HG03066 (cell line): ENCODE data around the gene ANKLE1.
"Not testable (repeated sequence)": the region's sequence is repeated elsewhere in the genome, so short reads cannot be mapped to it uniquely, and the experiment has no call there.

Experiments used
- ATAC-seq: cut with Tn5 transposase; IDR thresholded peaks from one replicate; pipeline ENCODE4 v1.9.1; 2021; ENCODE audit warnings: low read depth; ENCODE audit not compliant: unreplicated experiment

ANKLE1 gene

DNA sequence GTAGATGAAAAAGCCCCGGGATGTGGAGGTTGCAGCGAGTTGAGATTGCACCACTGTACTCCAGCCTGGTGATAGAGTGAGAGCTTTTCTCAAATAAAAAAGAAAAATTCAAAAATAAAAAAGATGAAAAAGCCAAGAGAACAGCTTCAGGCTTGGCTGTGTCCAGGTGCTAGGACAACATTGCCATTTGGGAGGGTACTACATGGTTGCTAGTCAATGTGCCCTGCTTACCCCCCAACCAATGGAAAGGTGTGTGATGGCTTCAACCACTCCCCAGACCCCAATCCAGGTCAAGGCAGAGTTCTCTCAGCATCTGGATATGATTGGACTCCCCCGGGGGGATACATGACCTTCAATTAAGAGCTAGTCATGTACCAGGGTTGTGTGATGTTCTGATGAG lies 2.3 kb upstream of the ANKLE1 start:
- no peak for ATAC-seq

DNA sequence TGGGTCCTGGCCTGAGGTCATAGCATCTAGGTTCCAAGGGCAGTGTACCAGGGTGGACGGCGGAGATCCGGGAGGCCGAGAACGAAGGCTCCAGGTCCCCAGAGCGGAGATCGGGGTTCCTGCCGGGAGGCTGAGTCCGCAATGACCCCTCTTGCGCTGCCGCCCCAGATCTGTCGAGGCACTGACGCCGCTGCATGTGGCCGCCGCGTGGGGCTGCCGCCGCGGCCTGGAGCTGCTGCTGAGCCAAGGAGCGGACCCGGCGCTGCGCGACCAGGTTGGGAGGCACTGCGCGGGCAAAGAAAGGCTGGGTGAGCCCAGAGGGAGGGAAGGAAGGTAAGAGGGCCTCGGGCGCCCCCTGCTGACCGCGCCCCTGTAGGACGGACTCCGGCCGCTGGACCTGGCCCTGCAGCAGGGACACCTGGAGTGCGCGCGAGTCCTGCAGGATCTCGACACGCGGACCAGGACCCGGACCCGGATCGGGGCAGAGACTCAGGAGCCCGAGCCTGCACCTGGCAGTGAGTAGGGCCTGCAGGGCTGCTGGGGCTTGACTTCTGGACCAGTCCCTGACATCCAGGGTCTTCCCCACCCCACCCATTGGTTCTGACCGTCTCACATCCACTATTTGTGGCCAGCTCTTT lies 906 bp downstream of the ANKLE1 start:
- peak; percentile 62 for ATAC-seq

DNA sequence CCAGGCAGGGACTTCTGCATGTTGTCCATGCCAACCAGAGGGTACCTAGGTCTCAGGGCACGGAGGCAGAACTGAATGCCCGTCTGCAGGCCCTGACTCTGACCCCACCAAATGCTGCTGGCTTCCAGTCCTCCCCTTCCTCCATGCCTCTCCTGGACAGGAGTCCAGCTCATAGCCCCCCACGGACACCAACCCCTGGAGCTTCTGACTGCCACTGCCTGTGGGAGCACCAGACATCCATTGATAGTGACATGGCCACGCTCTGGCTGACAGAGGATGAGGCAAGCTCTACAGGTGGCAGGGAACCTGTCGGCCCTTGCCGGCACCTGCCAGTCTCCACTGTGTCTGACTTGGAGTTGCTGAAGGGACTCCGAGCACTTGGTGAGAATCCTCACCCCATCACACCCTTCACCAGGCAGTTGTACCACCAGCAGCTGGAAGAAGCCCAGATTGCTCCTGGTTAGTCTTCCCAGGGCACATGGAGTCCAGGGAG lies 1.8 kb downstream of the ANKLE1 start:
- ATAC-seq: no peak

DNA sequence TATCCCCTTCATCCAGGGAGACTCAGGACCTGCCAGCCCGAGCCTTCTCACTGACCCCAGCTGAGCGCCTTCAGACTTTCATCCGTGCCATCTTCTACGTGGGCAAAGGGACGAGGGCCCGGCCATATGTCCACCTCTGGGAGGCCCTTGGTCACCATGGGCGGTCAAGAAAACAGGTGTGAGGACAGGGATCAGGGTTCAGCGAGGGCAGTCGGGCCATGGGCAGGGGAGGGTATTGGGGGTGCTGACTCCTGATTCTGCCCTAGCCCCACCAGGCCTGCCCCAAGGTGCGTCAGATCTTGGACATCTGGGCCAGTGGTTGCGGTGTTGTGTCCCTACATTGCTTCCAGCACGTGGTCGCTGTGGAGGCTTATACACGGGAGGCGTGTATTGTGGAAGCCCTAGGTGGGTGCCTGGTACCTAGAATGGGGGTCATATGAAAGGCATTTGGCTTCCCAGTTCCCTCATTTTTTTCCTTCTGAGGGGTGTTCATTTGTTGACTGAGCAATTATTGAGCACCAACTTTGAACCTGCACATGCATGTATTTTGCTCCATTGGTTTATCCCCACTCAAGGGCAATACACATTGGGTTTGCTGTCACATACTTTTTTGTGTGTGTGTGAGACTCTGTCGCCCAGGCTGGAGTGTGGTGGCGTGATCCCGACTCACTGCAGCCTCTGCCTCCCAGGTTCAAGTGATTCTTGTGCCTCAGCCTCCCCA lies 3.9 kb downstream of the ANKLE1 start:
- ATAC-seq: no peak

DNA sequence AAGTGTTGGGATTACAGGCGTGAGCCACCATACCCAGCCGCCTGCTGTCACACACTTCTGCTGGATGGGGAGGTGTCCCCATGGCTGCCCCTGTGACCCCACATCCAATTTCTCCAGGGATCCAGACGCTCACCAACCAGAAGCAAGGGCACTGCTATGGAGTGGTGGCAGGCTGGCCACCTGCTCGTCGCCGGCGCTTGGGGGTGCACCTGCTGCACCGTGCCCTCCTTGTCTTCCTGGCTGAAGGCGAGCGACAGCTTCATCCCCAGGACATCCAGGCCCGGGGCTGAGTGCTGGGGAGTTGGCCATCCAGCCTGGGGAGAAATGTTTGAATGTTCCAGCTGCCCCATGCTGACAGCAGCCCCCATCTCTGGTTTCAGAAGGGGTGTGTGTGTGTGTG lies 4.6 kb downstream of the ANKLE1 start:
- ATAC-seq: no peak

DNA sequence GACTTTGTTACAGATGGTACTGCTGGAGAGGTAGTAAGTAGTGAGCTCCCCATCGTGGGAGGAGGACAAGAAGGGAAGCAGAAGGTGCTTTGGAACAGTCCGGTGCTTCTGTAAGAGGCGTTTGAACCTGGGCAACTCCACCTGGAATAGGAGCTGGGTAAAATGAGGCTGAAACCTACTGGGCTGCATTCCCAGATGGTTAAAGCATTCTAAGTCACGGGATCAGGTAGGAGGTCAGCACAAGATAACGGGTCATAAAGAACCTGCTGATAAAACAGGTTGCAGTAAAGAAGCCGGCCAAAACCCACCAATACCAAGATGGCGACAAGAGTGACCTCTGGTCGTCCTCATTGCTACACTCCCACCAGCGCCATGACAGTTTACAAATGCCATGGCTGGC lies 5.1 kb downstream of the ANKLE1 start:
- ATAC-seq: no peak

DNA sequence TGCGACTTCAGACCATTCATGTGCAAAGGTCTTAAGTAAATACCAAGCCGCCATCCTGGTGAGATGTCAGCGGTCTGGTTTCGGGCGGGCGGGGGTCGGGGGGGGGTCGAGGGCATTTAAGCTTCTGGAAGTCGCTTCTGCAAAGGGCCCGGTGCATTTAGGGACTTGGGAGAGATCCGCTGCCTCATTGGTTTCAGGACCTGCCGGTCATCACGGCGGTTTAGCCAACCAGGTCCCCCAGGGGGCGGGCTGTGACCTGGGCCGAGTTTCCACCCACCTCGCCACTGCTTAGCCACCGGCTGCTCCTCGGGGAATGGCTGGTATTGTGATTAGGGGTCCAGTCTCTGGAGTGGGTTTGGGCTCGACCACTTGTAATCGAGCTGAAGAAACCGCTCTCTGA lies 7.8 kb downstream of the ANKLE1 start:
- ATAC-seq: no peak

DNA sequence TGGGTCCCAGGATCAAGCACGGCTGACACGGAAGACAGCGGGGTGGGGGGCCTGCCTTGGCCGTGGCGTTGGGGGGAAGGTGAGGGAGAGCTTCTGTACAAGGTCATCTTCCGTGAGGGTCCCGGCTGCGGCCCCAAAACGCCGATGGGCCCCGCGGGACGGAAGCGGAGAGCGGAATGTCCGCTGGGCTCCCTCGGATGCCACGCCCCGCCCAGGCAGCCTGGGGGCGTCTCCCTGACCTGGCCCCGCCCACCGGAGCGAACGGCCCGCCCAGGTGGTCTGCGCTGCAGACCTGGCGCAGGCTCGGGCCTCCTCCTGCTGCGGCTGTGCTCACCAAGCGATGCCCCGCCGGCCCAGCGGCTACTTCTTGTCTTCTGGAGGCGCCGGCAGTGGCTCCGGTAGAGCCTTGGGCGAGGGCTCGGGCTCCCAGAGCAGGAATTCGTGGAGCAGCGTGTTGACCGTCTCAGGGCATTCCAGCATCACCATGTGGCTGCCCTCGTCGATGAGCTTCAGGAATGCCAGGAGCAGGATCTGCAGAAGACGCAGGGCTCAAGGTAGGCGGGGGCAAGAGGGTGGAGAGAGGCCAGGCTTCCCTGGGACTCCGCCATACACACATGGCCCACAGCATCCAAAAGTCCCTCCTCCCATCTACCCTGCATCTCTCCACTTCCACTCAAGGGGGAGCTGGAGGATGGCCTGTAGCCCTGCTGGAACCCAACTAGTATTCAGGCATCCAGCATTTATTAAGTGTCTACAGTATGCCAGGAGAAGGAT lies 10.8 kb downstream of the ANKLE1 start:
- ATAC-seq: peak; percentile 65

DNA sequence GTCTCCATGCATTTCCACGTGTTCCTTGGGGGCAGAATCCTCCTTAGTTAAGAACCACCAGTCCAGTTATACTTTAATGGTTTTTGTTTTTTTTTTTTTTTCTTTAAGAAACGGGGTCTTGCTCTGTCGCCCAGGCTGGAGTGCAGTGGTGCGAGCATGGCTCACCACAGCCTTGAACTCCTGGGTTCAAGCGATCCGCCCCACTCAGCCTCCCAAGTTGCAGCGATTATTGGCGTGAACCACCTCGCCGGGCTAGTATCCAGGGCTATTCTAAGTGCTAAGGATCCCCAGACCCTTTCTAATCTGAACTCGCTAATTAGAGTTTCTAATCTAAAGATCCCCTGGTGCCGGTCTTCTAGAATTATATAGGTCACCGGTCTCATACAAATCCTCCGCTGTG lies 11.9 kb downstream of the ANKLE1 start:
- ATAC-seq: no peak

DNA sequence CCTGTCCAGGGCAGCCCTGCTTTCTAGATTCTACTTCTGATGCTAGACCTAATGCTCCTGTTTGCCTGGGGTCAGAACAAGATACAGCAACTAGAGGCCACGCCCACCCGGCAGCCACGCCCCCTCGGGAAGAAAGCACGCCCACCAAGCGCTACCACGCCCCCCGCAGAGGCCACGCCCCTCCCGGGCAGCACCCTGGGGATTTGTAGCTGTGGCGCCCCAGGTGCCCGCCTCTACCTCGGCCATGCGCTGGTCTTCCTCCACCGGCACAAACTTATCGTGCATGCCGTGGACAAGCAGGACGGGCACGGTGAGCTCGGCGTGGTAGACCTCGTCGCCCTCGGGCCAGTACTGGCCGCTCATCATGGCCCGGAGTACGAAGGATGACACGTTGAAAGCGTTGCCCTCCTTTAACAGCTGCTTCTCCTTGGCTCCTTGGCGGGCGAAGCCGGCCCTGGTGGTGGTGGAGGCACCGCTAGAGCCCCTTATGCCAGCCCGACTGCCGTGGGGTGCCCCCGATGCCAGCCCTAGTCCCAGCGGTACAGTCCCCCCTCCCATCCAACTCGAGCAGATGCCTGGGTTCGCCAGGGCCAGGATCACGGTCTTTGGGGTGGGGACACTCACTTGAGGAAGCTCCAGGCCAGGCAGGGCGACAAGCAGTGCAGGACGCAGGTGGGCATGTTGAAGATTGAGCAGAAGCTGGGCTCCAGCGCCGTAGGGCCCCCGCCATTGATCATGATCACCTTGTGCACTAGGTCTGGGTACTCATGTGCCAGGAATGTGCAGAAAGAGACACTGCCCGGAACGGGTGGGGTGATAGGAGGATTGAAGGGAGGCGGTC lies 12.6 kb downstream of the ANKLE1 start:
- no peak for ATAC-seq

DNA sequence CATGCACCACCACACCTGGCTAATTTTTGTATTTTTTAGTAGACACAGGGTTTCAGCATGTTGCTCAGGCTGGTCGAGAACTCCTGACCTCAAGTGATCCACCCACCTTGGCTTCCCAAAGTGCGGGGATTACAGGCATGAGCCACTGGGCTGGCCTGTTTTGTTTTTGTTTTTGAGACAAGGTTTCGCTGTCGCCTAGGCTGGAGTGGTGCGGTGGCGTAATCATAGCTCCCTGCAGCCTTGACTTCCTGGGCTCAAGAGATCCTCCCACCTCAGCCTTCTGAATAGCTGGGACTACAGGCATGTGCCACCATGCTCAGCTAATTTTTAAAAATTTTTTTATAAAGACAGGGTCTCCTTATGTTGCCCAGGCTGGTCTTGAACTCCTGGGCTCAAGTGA lies 13.8 kb downstream of the ANKLE1 start:
- not testable (repeated sequence) for ATAC-seq

DNA sequence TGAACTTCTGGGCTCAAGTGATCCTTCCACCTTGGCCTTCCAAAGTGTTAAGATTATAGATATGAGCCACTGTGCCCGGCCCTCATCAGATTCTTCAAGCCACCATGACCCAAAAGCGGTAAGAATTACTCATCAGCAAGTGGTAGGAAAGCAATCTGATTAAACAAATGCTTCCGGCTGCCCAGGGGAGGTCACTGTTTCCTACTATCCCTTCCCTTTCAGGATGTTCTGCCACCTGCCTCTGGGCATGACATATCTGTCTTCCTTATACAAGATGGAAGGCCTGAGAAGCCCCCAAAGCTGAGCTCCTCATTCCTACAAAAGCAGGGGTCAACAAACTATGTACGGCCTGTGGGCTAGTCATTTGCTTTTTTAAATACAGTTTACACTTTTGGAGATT lies 14.6 kb downstream of the ANKLE1 start:
- no peak for ATAC-seq

DNA sequence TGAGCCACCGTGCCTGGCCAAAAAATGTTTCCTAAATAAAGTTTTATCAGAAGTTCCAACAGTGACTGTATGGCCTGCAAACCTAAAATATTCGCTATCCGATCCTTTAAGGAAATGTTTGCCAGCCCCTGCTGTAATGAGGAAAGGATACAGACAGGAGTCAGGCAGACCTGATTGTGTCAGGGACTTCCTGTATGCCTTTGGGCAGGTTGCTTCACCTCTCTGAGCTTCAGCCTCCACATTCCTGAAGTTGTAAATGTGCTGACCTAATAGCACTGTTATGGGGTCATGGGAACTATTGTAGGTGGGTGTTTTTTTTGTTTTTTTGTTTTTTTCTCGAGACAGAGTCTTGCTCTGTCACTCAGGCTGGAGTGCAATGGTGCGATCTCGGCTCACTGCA lies 15.3 kb downstream of the ANKLE1 start:
- ATAC-seq: no peak

DNA sequence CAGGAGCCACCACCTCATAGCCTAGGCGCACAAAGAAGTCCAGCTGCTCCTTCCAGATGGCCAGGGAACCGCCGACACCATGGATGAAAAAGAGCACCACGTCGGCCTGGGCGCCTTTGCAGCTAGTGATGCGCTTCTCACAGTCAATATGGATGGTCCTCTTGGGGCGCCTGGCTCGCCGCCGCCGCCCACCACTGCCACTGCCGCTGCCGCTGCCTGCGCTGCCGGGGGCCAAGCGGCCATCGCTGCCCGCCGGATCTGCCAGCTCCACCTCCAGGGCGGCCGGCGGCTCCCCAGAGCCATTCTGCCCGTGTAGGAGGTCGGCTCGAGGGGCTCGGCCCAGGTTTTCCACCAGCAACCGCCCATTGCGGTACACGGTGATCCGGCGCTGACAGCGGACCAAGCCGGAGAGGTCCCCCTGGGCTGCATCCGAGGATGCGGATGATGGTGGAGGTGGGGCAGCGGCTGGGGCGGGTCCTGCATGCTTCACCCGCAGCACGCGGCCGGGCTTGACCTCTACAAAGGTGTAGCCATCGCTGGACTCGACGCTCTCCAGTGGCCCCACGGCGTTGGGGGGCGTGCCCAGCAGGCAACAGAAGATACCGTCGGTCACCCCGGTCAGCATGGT lies 19.4 kb downstream of the ANKLE1 start:
- ATAC-seq: no peak

DNA sequence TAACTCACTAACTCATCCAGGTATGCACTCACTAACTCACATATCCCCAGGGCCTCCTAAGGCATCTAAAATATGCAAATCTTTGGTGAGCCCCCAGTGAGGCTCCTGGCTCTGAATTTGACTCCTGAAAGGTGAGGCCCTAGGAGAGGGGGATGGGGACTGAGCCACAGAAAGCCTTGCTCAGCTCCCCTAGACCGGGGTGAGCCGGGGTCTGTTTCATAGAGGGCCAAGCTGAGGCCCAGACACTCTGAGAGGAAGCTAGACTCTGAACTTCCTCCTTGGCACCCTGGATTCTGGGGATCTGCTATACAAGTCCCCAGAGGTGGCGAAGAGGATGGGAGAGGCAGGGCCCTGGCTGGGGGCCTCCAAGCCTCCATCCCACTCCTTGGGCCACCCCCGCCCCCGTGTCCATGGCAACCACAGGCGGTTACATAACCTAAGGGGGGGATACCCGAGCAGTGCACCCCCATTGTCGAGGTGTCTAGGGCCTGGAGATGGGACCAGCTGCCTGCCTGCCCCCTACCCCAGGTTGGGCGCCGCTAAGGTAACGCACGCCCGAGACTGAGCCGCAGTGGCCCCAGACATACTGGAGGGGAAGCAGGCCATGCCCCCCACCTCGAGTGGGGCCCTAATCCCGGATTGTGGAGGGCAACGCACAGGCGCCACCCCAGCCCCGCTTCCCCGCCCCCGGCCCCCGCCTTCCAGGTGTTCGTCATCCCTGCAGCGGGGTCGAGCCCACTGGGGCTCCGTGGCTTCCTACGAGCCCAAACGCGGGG lies 20.9 kb downstream of the ANKLE1 start:
- no peak for ATAC-seq

DNA sequence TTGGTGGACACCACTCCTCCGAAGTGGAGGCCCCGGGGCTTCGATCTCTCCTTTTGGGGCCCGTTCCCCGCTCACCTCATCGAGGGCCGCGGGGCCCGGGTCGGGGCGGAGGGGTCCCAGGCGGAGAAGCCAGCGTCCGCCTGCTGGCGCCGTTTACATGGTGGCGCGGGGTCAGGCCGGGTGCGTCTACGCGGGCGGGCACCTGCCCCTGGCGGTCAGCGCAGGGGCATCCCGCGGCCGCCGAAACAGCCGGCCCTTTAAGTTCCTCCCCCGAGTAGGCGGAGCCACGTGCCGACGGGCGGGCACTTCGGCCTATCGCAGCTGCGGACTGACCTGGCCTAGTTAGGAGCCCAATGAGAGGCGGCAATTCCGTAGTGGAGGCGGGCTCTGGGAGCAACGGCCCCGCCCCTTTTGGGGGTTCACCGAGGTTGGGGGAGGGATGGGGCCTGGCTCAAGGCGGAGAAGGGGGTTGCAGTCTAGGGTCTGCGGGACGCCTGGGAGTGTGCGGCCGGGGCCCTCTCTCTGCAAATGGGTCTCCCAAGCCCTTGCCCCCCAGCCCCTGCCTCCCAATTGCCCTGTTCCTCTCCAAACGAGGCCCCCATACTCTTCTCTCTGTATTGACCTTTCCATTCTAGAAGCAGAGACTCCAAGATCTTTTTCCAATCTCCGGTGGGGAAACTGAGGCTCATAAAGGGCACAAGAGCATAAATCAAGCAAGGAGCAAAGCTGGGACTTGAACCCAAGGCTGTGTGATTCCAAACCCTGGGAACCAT lies 21.7 kb downstream of the ANKLE1 start, which contains the start of gene ABHD8:
Gene ABHD8 (minus strand): TSS at position 259 of the 773 bp plus-strand sequence. CDS start 1,809 bp downstream, outside the sequence.
- ATAC-seq: peak; percentile 44

DNA sequence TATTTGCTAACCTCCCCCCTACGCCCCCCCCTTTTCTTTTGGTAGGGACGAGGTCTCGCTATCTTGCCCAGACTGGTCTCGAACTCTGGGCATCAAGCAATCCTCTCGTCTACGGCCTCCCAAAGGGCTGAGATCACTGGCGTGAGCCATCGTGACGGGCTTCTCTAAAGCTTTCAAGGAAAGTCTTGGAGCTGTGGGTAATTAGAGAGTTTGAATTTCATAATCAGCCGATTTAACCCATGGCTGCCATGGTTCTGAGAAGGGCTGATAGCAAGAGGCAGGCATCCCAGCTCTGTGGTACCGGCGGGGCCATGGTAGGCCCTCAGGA lies 22.2 kb downstream of the ANKLE1 start:
- ATAC-seq: no peak

DNA sequence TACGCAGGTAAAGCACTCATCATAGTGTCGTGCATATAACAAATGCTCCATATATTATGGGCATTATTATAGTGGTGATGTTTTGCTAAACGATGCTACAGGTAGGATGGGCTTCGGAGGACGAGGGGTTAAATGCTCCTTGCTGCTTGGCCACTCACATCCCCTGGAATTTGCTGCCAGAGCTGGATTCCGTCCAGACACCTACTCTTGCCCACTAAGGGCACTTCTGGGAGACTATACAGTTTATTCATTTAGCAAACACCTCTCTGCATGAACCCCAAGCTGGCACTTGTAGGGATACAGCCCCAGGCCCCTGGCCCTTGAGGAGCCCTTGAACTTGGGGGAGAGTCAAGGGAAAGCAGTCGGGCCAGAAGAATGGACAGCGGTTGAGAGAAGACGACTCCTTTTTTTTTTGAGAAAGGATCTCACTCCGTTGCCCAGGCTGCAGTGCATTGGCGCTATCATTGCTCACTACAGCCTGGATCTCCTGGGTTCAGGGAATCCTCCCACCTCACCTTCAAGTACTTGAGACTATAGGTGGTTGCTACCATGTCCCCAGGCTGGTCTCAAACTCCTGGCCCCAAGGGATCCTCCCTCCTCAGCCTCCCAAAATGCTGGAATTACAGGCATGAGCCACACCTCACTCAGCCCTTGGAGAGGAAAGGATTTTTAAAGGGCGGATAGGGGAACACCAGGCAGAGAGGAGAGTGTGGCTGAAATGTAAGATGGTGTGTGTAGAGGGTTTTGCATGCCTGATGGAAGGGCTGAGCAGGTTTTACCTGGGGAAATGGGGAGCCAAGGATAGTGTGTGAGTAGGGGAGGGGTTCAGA lies 22.9 kb downstream of the ANKLE1 start:
- no peak for ATAC-seq
